ENCODE data around the gene EIF4E1B. TPM values are rescaled to one million over a fixed set of nuclear protein-coding genes. Genes with fewer than 3 reads are reported as not detected.
A peak's percentile ranks its signal among the peaks of the same experiment; 100 is the strongest.

EIF4E1B gene
- total RNA-seq, 1 donor from 2014 or later = not detected

DNA sequence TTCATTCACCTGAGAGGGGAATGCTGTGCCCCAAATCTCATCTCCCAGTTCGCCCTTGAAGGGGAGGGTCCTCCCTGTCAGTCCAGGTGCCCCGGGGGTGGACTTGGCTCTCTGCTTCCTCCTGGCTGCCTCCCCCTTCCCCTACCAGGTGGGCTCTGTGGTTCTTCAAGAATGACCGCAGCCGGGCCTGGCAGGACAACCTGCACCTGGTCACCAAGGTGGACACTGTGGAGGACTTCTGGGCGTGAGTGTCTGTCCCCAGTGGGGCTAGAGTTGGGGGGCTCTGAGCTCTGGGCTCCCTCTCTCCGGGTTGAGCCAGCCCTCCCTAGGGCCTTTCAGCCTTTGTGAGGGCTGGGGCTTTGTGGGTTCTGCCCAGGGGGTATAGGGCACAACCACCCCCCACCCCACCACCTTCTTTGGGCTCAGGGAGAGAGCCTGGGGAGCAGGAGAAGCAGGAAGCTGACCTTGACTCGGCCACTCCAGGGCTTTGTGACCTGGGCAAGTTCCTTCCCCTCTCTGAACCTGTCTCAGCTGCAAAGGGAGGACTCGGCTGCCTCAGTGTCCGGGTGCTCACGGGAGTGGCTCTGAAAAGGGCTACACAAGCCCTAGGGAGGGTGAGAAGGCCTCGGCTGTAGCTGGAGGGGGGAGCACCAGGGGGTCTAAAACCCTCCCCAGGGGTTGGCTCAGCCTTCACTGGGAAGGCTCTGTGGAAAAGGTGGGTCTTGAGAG, 13.2 kb downstream of the EIF4E1B start:
- DNase-seq (ENCODE audit: low spot score) = no peak
- intact Hi-C loops (cut with DNase I) = no loop called here

DNA sequence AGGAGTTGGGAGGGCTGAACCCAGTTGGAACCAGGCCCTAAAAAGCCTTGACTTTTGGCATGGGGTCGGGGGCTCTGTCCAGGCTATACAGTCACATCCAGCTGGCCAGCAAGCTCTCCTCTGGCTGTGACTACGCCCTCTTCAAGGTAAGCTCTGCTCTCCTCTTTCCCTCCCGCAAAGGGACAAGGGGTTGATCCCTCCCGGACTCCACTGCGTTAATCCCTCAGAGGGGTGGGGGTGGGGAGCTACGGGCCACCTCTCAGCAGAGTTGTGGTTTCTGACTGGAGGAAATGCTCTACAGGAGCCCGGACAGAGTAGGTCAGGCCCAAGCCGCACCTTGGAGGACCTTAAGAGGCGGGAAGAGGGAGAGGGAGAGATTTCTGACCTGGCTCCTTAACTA, 13.8 kb downstream of the EIF4E1B start:
- intact Hi-C loops (cut with DNase I) = no loop called here
- no peak for DNase-seq (ENCODE audit: low spot score)

DNA sequence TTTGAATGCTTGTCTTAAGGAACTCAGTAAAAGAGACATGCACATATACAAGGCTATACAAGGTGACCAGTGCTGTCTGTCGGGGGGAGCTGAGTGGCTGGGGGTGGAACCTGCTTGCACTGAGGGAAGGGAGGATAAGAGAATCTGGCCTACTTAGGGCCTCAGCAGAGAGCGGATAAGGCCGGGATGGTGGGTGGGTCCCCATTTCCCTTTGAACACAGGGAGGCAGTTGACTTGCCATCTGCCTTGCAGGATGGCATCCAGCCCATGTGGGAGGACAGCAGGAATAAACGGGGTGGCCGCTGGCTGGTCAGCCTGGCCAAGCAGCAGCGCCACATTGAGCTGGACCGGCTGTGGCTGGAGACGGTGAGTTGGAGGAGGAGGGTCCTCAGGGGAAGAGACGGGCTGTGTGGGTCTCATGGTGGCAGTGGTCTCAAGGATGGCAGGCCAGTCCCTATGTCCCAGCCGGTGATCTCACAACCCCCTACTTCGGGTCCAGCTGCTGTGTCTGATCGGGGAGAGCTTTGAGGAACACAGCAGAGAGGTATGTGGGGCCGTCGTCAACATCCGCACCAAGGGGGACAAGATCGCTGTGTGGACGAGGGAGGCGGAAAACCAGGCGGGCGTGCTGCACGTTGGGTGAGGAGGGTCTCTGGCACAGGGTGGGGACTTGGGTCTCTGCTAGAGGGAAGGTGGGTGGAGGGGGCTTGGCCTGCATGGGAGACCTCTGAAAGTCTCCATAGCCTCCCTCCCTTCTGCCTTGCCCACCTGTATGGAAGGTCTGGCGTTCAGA, 14.6 kb downstream of the EIF4E1B start:
- no peak for DNase-seq (ENCODE audit: low spot score)
- intact Hi-C loops (cut with DNase I) = loop anchor here (5.0 kb wide), 2 partner anchors 103 to 228 kb away; partner anchors contain the start of gene CLTB

DNA sequence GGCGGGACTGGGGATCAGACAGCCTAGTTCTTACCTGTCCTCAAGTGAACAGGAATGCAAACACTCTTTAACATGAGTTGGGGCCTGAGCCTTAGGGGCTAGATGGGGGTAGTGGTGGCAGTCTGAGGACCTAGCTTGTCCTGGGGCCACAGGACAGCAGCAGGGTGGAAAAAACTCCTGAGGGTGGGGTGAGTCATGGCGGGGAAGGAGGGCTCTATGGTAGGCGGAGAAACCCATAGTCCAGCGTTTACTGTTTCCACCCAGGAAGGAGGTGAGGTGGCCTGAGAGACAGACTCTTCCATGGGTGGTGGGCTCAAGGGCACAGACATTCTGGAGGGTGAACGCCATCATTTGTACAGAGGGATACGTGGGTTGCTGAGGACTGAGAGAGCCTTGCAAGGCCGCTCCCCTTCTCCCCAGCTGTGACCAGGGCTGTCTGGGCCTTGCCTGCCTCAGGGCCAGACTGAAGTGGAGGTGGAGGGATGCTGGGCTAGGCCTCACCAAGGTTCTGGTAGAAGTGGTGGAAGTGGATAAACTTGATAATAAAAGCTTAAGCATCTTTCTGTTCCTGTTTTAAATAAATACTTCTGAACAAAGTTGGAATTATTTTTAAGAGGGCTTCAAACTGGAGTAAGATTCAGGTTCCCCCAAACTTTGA, 15.7 kb downstream of the EIF4E1B start:
- no peak for DNase-seq (ENCODE audit: low spot score)
- intact Hi-C loops (cut with DNase I) = loop anchor here (5.0 kb wide), 2 partner anchors 104 to 229 kb away; partner anchors contain the start of gene CLTB

DNA sequence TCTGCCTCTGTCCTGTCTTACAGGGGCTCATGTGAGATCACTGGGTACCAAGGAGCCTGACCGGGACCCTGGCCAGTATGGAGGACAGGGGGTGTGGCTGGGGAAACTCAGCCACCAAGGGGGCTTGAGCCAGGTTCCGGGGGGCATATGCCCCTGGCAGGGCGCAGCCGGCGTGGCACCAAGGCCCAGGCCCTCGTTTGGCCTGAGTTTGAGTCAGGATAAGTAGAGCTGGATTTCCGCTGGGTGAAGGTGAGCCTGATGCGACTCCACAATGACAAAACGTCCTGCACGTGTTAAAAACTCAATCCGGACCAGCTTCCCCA, 16.2 kb downstream of the EIF4E1B start:
- intact Hi-C loops (cut with DNase I) = loop anchor here (5.0 kb wide), 2 partner anchors 104 to 229 kb away; partner anchors contain the start of gene CLTB
- DNase-seq (ENCODE audit: low spot score) = no peak

DNA sequence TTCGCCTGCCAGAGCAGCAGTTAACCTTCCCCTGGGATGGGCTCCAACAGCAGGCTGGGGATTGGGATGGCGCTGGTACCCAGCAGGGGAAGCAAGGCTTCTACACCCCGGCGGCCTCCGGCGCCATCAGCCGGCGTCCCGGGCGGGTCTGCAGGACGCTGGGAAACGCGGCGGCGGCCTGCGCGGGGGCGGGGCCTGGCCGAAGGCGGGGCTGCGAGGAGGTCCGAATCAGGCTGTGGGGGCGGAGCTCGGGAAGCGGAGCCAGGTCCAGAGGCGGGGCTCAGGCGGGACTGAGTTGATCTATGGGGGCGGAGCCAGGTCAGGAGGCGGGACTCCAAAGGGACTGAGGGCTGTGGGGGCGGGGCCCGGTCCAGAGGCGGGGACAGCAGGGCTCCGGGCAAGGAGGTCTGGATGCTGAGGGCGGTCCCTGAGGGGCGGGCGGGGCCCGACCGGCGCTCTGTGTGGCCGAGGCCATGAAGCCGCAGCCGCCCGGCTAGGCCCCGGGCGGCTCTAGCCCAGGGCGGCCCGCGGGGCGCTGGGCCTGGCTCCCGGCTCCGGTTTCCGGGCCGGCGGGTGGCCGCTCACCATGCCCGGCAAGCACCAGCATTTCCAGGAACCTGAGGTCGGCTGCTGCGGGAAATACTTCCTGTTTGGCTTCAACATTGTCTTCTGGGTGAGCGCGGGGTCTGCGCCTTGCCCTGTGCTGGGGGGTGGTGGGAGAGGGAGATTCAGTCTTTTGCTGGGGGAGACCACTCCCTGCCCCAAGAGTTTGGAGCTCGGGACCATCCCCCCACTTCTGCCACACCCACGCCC, 16.8 kb downstream of the EIF4E1B start, which contains the start of gene TSPAN17:
Gene TSPAN17 (plus strand): TSS at position 455 of the 813 bp plus-strand sequence. CDS start 132 bp downstream, at position 587.
- DNase-seq (ENCODE audit: low spot score) = peak; percentile 100
- intact Hi-C loops (cut with DNase I) = loop anchor here (5.0 kb wide), 2 partner anchors 105 to 230 kb away; partner anchors contain the start of gene CLTB

DNA sequence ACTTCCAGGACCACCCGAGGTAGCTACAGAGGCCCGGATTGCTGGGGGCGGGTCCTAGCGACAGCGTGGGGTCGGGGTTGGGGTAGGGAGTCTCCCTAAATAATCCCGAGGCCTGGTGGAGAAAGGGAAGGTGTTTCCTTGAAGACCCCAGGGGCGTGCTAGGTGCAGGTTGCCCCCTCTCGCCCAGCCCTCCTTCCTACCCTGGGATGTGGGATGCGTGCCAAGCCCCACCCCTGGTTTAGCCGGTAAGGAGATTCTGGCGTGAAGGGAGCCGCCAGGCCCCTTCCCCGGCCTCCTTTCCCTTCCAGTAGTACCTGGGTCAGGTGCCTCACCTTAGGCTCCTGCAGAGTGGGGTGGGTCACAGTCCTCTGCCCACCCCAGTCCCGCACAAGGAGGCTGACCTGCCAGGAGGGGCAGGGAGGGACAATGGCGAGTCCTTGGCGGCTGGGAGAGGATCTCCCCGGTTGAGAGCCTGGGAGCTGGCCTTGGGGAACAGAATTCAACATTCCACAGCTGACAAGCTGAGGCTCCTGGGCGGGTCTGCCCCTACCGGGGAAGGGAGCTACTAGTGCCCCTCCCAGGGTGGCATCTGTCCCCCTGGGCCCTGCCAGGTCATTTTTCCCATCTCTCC, 17.5 kb downstream of the EIF4E1B start:
- no peak for DNase-seq (ENCODE audit: low spot score)
- intact Hi-C loops (cut with DNase I) = loop anchor here (5.0 kb wide), 2 partner anchors 106 to 231 kb away; partner anchors contain the start of gene CLTB

DNA sequence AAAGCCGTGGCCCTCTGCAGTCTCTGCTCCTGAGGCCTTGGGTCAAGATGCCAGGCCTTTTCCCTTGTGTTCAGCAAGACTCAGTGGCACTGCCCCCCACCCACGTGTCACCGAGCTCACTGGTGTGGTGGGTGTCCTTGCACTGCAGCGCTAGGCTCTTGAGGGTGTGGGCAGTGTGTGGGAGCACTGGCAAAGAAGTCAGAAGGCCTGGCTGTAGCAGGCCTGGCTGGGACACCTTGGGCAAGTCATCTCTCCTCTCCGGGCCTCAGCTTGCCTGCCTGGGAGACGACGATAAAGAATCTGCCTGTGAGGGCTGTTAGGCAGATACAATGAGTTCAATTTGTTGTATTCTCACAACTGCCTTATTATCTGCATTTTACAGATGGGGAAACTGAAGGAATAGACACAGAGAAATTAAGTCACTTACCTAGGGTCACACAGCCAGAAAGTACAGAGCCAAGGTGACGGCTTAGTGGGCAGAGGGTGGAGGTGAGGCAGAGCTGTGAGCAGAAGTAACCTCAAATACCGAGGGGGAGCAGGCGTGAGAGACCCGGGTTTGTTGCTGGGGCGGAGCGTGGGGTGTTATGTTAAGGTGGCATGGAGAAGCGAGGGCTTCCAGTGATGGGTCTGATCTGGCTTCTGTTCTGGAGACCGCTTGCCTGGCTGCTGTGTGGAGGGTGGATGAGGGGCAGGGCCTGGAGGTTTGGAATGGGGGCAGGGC, 18.2 kb downstream of the EIF4E1B start:
- intact Hi-C loops (cut with DNase I) = loop anchor here (5.0 kb wide), 2 partner anchors 106 to 231 kb away; partner anchors contain the start of gene CLTB
- DNase-seq (ENCODE audit: low spot score) = no peak

DNA sequence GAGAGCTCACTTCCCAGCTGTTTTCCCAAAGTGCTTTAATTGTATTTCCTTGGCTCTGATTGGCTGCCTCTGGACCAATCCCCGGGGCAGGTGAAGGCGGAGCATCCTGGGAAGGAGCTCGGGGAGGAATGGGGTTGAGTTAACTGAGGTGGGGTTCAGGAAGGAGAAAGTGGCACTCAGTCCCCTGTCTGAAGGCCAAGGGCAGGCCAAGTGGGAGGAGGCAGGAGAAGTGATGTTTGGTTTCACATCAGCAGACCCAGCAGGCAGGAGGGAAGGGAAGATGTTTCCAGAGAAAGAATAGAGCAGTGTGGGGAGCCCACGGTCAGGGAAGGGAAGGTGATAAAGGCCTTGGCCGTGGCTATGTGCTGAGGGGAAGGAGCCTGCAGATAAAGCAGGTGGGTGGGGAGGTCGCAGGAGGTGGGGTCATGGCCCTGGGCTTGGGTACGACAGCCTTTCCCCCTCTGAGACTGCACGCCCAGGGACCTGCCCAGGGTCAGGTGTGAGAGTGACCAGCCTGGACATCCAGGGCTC, 19.9 kb downstream of the EIF4E1B start:
- no peak for DNase-seq (ENCODE audit: low spot score)
- intact Hi-C loops (cut with DNase I) = loop anchor here (10.0 kb wide), 1 partner anchor 184 kb away; no protein-coding TSS in a partner anchor

DNA sequence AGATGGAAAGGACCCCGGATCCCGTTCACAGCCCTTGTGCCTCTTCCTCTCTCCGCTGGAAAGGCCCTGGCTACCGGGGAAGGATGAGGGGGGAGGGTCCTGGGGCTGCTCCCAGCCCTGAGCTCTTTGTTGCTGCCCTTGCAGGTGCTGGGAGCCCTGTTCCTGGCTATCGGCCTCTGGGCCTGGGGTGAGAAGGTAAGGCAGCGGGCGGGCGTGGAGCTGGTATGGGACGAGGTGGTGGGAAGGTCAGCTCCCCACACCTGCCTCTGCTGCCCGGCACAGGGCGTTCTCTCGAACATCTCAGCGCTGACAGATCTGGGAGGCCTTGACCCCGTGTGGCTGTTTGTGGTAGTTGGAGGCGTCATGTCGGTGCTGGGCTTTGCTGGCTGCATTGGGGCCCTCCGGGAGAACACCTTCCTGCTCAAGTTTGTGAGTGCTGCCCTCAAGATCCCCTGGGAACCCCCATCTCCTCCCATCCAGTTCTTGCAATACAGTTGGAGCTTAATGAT, 21.1 kb downstream of the EIF4E1B start:
- intact Hi-C loops (cut with DNase I) = loop anchor here (10.0 kb wide), 1 partner anchor 183 kb away; no protein-coding TSS in a partner anchor
- DNase-seq (ENCODE audit: low spot score) = no peak

DNA sequence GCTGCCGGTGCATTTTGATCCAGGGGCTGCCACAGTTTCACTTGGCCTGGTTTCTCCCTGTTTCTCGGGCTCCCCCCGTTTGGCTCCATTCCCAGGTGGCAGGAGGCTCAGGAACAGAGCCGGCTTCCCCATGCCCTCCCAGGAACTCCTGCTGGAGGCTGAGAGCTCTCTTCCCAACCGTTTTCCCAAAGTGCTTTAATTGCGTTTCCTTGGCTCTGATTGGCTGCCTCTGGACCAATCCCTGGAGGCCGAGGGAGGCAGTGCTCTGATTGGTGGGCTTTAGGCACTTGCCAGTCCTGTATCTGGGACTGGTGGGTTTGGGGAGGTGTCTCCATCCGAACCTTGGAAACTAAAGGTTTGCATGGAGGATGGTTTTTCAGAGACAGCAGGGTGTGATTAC, 21.7 kb downstream of the EIF4E1B start:
- intact Hi-C loops (cut with DNase I) = loop anchor here (10.0 kb wide), 1 partner anchor 183 kb away; no protein-coding TSS in a partner anchor
- DNase-seq (ENCODE audit: low spot score) = no peak

DNA sequence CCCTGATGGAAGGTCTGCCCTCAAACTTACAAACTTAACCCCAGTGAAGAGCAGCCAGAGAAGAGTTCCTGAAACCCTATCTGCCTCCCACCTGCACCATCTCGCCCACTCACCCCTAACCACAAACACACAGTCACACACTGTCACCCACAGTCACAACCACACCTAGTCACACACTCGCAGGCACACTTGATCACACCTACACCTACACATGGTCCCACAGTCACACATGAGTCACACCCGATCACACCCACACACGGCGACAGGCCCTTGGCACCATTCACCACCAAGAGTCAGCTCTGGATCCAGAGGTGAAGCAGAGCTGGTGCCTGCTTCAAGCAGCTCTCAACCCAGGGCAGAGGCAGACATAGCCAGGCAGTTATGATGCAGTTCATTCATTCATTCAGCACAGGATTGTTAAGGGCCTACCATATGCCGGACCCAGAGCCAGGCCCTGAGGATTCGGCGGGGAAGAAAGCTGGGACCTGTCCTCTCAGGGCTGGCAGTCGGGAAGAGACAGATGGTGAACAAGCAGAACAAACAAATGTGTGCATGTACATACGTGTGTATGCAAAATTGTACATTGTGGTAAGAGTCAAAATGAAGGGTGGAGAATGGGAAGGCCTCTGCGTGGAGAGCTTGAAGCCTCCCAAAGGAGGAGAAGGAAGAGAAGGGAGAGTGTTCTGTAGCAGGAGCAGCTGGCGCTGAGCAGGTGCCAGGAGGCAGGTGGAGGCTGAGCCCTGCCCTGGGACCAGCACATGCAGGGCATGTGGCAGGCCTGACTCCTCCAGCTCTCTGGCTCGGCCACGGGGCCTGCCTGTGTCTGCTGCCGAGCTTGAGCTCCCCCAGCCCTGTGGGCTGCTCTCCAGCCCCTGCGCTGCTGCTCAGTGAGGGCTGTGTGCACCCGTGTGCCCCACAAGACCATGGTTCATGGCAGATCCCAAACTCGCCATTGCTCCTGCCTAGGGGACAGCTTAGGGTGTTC, 23.2 kb downstream of the EIF4E1B start:
- no peak for DNase-seq (ENCODE audit: low spot score)
- intact Hi-C loops (cut with DNase I) = loop anchor here (10.0 kb wide), 1 partner anchor 181 kb away; no protein-coding TSS in a partner anchor

DNA sequence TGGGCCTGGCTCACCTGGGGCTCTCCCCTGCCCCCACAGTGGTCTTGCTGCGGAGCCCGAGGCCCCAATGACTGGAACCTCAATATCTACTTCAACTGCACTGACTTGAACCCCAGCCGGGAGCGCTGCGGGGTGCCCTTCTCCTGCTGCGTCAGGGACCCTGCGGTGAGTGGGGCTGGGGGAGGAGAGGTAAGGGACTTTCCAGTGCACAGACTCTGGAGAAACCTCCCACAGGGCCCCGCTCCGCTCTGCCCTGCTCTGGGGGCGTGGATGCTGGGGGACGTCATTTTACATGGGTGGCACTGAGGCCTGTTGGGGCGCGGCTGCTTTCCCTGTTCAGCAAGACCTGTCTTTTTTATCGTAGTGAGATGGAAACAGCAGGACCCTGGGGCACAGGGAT, 24.4 kb downstream of the EIF4E1B start:
- intact Hi-C loops (cut with DNase I) = loop anchor here (10.0 kb wide), 1 partner anchor 180 kb away; no protein-coding TSS in a partner anchor
- DNase-seq (ENCODE audit: low spot score) = no peak

DNA sequence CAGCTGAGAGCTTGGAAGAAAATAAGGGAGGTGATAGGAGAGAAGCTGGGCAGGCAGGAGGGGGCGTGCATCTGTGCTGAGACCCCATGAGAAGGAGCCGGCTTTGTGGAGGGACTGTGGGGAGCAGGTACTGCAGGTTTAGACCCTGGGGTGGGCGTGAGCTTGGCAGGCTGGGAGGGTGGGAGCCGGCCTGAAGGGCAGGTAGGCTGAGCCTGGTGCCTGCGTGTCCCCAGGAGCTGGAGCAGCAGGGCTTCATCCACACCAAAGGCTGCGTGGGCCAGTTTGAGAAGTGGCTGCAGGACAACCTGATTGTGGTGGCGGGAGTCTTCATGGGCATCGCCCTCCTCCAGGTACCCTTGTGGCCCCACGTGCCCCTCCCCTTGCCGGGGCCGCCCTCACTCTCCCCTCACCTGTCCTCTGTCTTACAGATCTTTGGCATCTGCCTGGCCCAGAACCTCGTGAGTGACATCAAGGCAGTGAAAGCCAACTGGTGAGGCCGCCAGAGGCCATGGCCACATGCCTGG, 26.1 kb downstream of the EIF4E1B start:
- intact Hi-C loops (cut with DNase I) = loop anchor here (10.0 kb wide), 1 partner anchor 178 kb away; no protein-coding TSS in a partner anchor
- no peak for DNase-seq (ENCODE audit: low spot score)

DNA sequence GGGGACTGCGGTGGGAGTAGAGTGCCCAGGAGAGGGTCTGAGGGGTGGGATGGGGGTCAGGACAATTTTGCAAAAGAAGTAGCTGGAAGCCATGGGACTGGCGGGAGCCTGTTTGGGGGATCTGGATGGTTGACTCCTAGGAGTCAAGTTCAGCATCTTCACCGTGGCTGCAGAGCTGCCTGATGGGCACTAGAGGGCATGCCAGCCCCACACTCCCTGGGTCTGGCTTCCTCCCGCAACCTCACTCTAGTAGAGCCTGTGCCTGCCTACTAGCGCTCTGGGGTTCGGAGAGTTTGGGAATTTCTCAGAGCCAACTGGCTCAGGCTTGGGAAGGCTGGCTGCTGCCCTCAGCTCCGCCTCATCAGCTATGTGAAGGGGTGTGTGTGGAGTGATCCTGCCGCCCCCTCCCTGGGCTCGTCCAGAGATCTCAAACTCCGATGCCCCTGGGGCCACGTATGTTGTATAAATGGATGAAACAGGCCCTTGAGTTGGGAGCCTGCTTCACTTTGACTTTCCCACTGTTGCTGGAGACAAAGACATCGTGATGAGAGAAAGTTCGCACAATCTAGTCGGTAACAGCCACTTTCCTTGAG, 27.6 kb downstream of the EIF4E1B start:
- no peak for DNase-seq (ENCODE audit: low spot score)
- intact Hi-C loops (cut with DNase I) = loop anchor here (2.0 to 10.0 kb wide), 2 partner anchors 177 to 301 kb away; no protein-coding TSS in a partner anchor
